GM12891 (cell line): ENCODE data around the gene SPTA1.

Experiments
- POLR2A ChIP-seq: IDR thresholded peaks from 2 replicates; pipeline ENCODE4 v1.6.1; 2011; ENCODE audit warnings: low read depth, low read length, control low read depth
- POLR2AphosphoS5 ChIP-seq: IDR thresholded peaks from 2 replicates; pipeline ENCODE4 v1.6.1; 2011; ENCODE audit warnings: low read depth, low read length, control low read depth
- SPI1 ChIP-seq: IDR thresholded peaks from 2 replicates; pipeline ENCODE4 v1.6.1; 2011; ENCODE audit warnings: low read depth, low read length, control low read depth
- TAF1 ChIP-seq: IDR thresholded peaks from 2 replicates; pipeline ENCODE4 v1.6.1; 2011; ENCODE audit warnings: low read depth, low read length, control low read depth

GRCh38 chr1:158687037-158687436 is 522 bp upstream of the SPTA1 start:
- no peak for TF ChIP-seq POLR2A
- TF ChIP-seq POLR2AphosphoS5, result no peak
- TF ChIP-seq SPI1, result no peak
- no peak for TF ChIP-seq TAF1
